ENCODE measurements around the gene UBE2E1. TPM values are rescaled to one million over a fixed set of nuclear protein-coding genes. Genes with fewer than 3 reads are reported as not detected.
"Not testable (repeated sequence)": the region's sequence is repeated elsewhere in the genome, so short reads cannot be mapped to it uniquely, and the experiment has no call there.

UBE2E1 gene
- total RNA-seq, 1 experiment from 2014 or later: 134 TPM

- DNase-seq (ENCODE audit: low read depth): peak; percentile 59
Measured at GRCh38 chr3:23877329-23877980, 71.7 kb downstream of the UBE2E1 start.

- no peak for DNase-seq (ENCODE audit: low read depth)
Measured at GRCh38 chr3:23879485-23879884, 73.7 kb downstream of the UBE2E1 start.

- DNase-seq (ENCODE audit: low read depth): no peak
Measured at GRCh38 chr3:23880703-23881339, 75.1 kb downstream of the UBE2E1 start.

DNA sequence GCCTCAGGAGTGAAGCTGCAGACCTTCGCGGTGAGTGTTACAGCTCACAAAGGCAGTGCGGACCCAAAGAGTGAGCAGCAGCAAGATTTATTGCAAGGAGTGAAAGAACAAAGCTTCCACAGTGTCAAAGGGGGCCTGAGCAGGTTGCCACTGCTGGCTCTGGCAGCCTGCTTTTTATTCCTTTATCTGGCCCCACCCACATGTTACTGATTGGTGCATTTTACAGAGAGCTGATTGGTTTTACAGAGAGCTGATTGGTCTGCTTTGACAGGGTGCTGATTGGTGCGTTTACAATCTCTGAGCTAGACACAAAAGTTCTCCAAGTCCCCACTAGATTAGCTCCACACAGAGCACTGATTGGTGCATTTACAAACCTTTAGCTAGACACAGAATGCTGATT lies 76.2 kb downstream of the UBE2E1 start:
- not testable (repeated sequence) for DNase-seq (ENCODE audit: low read depth)

- DNase-seq (ENCODE audit: low read depth): no peak
Measured at GRCh38 chr3:23882487-23882918, 76.7 kb downstream of the UBE2E1 start.

DNA sequence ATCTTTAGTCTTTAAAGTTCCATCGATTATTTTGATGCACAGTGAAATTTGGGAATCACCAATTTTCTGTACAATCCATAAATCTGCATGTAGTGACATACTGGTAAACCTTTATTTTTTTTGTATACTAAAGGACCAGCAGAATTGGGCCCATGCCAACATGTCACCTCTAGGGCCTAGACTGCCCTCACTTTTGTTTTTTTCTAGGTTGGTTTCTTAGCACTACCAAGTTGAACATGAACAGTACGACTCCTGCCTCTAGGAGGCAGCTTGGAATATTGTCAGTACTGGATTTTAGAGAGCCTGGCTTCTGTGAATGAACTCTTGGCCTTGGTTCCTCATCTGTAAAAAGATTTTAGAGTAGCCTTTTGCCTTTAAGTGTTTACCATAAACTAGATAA lies 78.7 kb downstream of the UBE2E1 start:
- DNase-seq (ENCODE audit: low read depth): no peak

DNA sequence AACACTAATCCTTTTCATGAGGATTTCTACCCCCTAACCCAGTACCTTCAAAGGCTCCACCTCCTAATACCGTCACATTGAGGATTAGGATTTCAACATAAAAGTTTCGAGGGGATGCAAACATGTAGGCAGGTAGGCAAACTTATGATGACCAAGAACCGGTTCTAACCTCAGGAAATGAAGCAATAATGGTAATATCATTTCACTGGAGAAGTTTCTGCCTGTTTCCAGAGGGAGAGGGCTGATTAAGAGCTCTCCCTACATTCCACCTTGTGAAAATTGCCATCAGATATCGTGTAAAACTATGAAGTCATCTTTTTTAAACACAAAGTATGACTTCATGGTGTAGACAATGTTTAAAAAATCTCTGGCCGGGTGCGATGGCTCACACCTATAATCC lies 79.5 kb downstream of the UBE2E1 start:
- no peak for DNase-seq (ENCODE audit: low read depth)

- no peak for DNase-seq (ENCODE audit: low read depth)
Measured at GRCh38 chr3:23886311-23886710, 80.6 kb downstream of the UBE2E1 start.

DNA sequence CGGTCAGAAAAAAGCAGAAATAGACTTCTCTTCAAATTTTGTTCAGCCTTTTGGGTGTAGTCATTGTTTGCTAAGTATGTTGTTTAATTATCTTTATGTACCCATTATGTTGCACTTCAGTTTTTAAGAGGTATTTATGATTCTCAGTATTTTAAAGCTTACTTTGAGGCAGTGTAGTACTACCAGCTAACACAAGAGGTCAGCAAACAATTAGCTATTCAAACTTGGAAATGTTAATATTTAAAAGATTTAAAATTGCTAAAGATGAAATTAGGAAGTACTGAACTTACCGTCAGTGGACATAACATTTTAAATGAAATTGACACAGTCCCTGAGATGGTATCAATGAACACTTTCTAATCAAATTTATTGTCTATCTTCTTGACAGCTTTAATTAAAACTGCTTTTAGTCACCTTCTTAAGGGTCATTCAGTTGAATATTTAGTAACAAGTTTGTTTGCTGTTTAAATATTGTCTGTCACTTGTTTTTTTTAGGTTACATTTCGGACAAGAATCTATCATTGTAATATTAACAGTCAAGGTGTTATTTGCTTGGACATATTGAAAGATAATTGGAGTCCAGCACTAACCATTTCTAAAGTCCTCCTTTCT lies 83.0 kb downstream of the UBE2E1 start:
- no peak for DNase-seq (ENCODE audit: low read depth)

DNA sequence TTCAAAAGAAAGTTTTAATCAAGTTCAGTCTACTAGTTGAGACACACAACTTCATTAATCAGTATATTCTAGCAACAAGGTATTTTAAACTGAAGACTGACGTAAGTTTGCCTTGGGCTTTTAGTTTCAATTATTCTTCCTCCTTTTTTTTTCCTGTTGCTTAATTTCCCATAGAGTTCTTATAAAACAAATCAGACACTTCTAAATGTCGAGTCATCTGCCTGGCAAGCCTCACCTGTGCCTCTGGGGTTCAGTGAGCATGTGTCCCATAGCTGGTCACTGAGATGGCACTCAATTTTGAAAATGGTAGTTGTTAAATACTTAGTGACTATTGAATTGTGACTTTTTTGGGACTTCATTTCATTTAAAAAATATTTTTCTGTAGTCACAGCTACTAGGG lies 83.6 kb downstream of the UBE2E1 start:
- no peak for DNase-seq (ENCODE audit: low read depth)

DNA sequence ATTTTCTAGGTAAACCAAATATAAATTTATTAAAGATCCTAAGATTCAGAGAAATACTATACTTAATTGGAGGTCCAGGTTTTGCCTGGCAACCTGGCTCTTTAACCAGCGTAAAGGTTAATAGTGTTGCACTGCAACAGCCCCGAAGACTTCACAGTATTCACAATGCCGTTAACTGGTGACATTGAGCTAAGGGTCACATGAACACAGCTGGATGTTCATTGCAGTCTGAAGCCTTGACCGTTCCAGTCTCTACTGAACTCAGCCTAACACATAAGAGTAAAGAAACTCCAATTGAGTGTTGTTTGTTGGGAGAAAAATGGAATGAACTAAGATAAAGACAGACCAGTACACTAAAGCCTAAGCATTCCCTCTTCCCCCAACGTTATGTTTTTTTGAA lies 84.2 kb downstream of the UBE2E1 start:
- no peak for DNase-seq (ENCODE audit: low read depth)

GRCh38 chr3:23894254-23895061 lies 88.7 kb downstream of the UBE2E1 start:
- no peak for DNase-seq (ENCODE audit: low read depth)

- no peak for DNase-seq (ENCODE audit: low read depth)
Measured at GRCh38 chr3:23895181-23895580, 89.4 kb downstream of the UBE2E1 start.

- no peak for DNase-seq (ENCODE audit: low read depth)
Measured at GRCh38 chr3:23900744-23901143, 95.0 kb downstream of the UBE2E1 start.

DNA sequence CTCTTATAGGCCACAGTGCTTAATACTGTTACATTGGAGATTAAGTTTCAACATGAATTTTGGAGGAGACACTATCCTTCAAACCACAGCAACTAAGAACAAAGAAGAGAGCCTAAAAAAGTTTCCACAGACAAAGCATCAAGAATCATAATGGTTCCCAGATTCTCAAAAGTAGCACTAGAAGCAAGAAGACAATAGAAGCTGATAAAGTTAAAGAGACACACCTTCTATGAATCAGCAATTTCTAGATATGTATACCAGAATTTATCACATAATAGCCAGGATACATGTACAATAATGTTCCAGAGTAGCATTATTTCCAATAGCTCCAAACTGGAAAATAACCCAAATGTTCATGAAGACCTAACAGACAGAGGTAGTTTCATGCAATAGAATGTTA lies 98.8 kb downstream of the UBE2E1 start:
- DNase-seq (ENCODE audit: low read depth): no peak

DNA sequence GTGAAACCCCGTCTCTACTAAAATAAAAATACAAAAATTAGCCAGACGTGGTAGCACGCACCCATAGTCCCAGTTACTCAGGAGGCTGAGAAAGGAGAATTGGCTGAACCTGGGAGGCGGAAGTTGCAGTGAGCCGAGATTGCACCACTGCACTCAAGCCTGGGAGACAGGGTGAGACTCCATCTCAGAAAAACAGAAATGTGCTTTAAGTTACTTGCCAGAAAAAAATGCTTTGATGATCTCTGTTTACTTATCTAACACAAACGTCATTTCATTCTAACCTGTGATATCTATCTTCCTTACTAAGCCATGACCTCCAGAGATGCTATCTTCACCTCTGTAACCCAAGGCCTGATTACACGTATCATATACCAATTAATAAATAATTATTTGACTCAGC lies 103.6 kb downstream of the UBE2E1 start:
- DNase-seq (ENCODE audit: low read depth): no peak

DNA sequence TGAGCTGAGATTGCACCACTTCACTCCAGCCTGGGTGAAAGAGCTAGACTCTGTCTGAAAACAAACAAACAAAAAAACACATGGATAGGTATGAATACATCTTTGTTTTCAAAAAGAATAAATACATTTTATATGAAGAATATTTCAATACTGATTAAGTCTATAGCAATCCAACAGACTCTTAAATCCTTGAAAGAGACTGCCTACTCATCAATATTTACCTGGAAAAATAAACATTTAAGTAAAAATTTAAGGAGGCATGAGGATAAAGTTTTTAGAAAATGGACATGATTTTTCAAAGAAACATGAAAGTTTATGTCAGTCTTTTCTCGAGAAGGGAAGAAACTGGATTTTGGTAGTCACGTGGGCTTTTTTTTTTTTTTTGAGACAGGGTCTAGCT lies 105.6 kb downstream of the UBE2E1 start:
- no peak for DNase-seq (ENCODE audit: low read depth)

- DNase-seq (ENCODE audit: low read depth): not testable (repeated sequence)
Measured at GRCh38 chr3:23912335-23912734, 106.6 kb downstream of the UBE2E1 start.

GRCh38 chr3:23913182-23913581 lies 107.4 kb downstream of the UBE2E1 start:
- no peak for DNase-seq (ENCODE audit: low read depth)

DNA sequence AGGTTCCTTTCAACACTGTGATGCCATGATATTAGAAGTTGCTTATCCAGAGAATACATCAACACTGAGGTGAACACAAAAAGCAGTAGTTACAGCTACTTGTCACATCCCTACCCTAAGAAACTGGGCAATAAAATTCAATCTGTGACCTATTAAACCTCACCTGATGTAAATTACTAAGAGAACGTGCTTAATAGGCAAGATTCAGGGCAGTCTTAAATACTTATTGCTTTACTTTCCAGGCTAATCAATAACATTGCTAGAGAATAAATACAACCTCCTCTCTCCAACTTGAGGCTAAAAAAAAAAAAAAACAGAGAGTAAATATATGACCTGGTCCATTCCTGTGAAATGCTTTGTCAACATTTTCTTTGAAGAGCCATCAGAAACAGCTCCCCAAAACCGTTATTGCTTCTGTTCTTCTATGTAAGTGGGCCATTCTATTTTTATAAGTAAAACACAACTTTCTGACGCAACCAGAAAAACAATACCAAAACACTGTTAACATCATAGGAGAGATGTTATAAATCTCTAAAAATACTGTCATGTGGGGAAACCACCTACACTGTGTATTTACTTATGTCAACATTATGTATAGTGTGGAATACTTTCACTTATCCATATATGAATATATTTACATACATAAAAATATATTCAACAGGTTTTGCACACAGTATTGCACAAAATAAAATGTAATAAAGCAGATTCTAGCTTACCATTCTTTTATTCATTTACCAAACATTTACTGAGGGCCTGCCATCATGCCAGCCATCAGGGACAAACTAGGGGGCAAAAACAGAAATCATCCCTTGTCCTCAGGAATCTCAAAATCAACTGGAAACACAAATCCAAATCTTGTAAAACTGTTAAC lies 108.4 kb downstream of the UBE2E1 start:
- no peak for DNase-seq (ENCODE audit: low read depth)

DNA sequence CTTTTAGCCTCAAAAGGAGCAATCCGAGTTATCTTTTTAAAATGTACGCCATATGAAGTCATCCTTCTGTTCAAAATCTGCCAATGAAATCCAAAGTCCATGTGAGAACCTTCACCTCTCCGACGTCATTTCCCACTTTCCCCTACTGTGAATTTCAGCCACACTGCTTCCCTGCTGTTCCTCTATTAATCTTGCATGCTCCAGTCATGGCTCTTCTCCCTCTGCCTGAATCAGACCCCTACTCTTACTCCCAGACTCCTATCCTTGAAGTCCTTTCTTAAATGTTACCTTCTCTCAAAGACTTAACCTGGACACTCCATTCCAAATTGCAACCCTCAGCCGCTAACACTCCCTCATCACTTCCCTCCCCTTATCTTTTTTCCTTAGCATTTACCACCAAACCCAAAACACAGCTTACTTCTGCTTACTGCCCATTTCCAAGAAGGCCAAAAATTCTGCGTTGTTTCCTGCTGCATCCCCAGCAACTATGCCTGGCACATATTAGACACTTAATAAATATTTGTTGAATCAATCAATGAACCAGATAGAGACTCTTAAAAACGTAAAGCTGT lies 109.9 kb downstream of the UBE2E1 start:
- DNase-seq (ENCODE audit: low read depth): peak; percentile 72

All from HT1080 (cell line).